Ascending aorta (tissue), 2 donors: Measurements from ENCODE around the gene CRYBA4. TPM values are rescaled to one million over a fixed set of nuclear protein-coding genes. Genes with fewer than 3 reads are reported as not detected.

Experiments used
- DNase-seq, 2 donors: peaks; one replicate each; pipeline ENCODE4 v3.0.0-alpha.2; 2019; ENCODE audit warnings: low spot score in 2 of 2
- H3K27ac ChIP-seq, 2 donors: fragments of 200-600 bp; sonication (generic); one replicate each; pipeline ENCODE4 v1.5.1; 2016 to 2017; ENCODE audit warnings: mild to moderate bottlenecking in 1 of 2
- H3K27me3 ChIP-seq: fragments of 200-600 bp; sonication (generic); one replicate; pipeline ENCODE4 v1.5.1; 2017
- H3K36me3 ChIP-seq, 2 donors: fragments of 200-600 bp; sonication (generic); one replicate each; pipeline ENCODE4 v1.5.1; 2016
- H3K4me1 ChIP-seq, 2 donors: fragments of 200-600 bp; sonication (generic); one replicate each; pipeline ENCODE4 v1.5.1; 2016 to 2017; ENCODE audit warnings: mild to moderate bottlenecking in 1 of 2
- H3K4me3 ChIP-seq, 2 donors: fragments of 200-600 bp; sonication (generic); one replicate each; pipeline ENCODE4 v1.5.1; 2016 to 2017; ENCODE audit warnings: mild to moderate bottlenecking in 1 of 2
- H3K9me3 ChIP-seq, 2 donors: fragments of 200-600 bp; sonication (generic); one replicate each; pipeline ENCODE4 v1.5.1; 2016
- CTCF ChIP-seq, 3 experiments: fragments of 200-600 bp in 2 of 3; fragments of 450-650 bp in 1 of 3; sonication (generic) in 2 of 3; IDR thresholded peaks; one replicate each; pipeline ENCODE4 v1.5.1; 2016 to 2019; ENCODE audit warnings: antibody characterized with exemption in 3 of 3, mild to moderate bottlenecking in 1 of 3, moderate library complexity in 1 of 3
- intact Hi-C: fragments of 100-400 bp; cut with DNase I; formaldehyde crosslinking; loops from one replicate; pipeline ENCODE4 v1.15.1; 2023
- total RNA-seq: library from RNA; depleted of rRNA; stranded (reverse); fragments of >200 nt; gene quantifications from one replicate; pipeline ENCODE4 v1.1.0, GENCODE V29; 2016

CRYBA4 gene
- total RNA-seq, 1 donor from 2014 or later = not detected

GRCh38 chr22:26614322-26614721 is 7.4 kb upstream of the CRYBA4 start:
- Histone ChIP-seq H3K27me3 (no peaks in the 10 kb centered on the region), H3K27ac (no peak overlapping the region), H3K36me3 (no peaks in the 10 kb centered on the region), H3K4me3 (no peak overlapping the region), H3K9me3 (no peaks in the 10 kb centered on the region), H3K4me1 (no peaks in the 10 kb centered on the region)
- DNase-seq = no peak
- intact Hi-C loops = no loop called here
- no peak for TF ChIP-seq CTCF (IDR thresholded peaks at IDR 0.05)

GRCh38 chr22:26615149-26615548 is 6.6 kb upstream of the CRYBA4 start:
- no peak for TF ChIP-seq CTCF (IDR thresholded peaks at IDR 0.05)
- Histone ChIP-seq H3K4me1 (no peaks in the 10 kb centered on the region), H3K27me3 (no peaks in the 10 kb centered on the region), H3K9me3 (no peaks in the 10 kb centered on the region), H3K27ac (no peak overlapping the region), H3K4me3 (no peak overlapping the region), H3K36me3 (no peaks in the 10 kb centered on the region)
- intact Hi-C loops = no loop called here
- no peak for DNase-seq

GRCh38 chr22:26615830-26616435 is 5.8 kb upstream of the CRYBA4 start:
- Histone ChIP-seq H3K4me1 (no peaks in the 10 kb centered on the region), H3K27ac (no peak overlapping the region), H3K4me3 (no peak overlapping the region), H3K9me3 (no peaks in the 10 kb centered on the region), H3K36me3 (no peaks in the 10 kb centered on the region), H3K27me3 (no peaks in the 10 kb centered on the region)
- no peak for TF ChIP-seq CTCF (IDR thresholded peaks at IDR 0.05)
- DNase-seq = no peak
- intact Hi-C loops = no loop called here

- TF ChIP-seq CTCF (IDR thresholded peaks at IDR 0.05) = no peak
- Histone ChIP-seq H3K4me1 (no peaks in the 10 kb centered on the region), H3K27me3 (no peaks in the 10 kb centered on the region), H3K9me3 (no peaks in the 10 kb centered on the region), H3K36me3 (no peaks in the 10 kb centered on the region), H3K27ac (no peak overlapping the region), H3K4me3 (no peak overlapping the region)
- no peak for DNase-seq
- intact Hi-C loops = no loop called here
These were observed 5.1 kb upstream of the CRYBA4 start for GRCh38 chr22:26616650-26617049.

- intact Hi-C loops = no loop called here
- H3K27ac ChIP-seq = no peak within 1 kb of the TSS
- no peaks in the 10 kb centered on the region for H3K9me3 ChIP-seq
- H3K27me3 ChIP-seq = no peaks in the 10 kb centered on the region
- DNase-seq = no peak
- TF ChIP-seq CTCF (IDR thresholded peaks at IDR 0.05) = no peak
- H3K36me3 ChIP-seq = no peaks in the 10 kb centered on the region
- no peak within 1 kb of the TSS for H3K4me3 ChIP-seq
- H3K4me1 ChIP-seq = no peaks in the 10 kb centered on the region
These were observed 4.2 kb upstream of the CRYBA4 start, which contains the start of gene CRYBB1 for GRCh38 chr22:26617271-26618199. CRYBB1 (minus strand) TSS chr22:26618027; CDS start chr22:26616319, 1,708 bp downstream.
